Coronary artery (tissue), 2 donors: ENCODE results near the gene MAPKBP1.

Experiments
- DNase-seq: peaks from one replicate; pipeline ENCODE4 v3.0.0-alpha.2; 2017; ENCODE audit warnings: low spot score
- H3K27ac ChIP-seq, 2 donors: fragments of 200-600 bp; sonication (generic); one replicate each; pipeline ENCODE4 v1.5.1; 2016 to 2019
- H3K4me3 ChIP-seq: fragments of 200-600 bp; sonication (generic); 2 replicates; pipeline ENCODE4 v1.5.1; 2016; ENCODE audit warnings: mild to moderate bottlenecking, moderate library complexity
- CTCF ChIP-seq: fragments of 200-600 bp; sonication (generic); IDR thresholded peaks from one replicate; pipeline ENCODE4 v1.5.1; 2019; ENCODE audit warnings: antibody characterized with exemption

MAPKBP1 gene

GRCh38 chr15:41861736-41862356, 87.6 kb downstream of the MAPKBP1 start:
- Histone ChIP-seq H3K27ac (no peak overlapping the region), H3K4me3 (no peak overlapping the region)
- no peak for DNase-seq
- TF ChIP-seq CTCF, result no peak

DNA sequence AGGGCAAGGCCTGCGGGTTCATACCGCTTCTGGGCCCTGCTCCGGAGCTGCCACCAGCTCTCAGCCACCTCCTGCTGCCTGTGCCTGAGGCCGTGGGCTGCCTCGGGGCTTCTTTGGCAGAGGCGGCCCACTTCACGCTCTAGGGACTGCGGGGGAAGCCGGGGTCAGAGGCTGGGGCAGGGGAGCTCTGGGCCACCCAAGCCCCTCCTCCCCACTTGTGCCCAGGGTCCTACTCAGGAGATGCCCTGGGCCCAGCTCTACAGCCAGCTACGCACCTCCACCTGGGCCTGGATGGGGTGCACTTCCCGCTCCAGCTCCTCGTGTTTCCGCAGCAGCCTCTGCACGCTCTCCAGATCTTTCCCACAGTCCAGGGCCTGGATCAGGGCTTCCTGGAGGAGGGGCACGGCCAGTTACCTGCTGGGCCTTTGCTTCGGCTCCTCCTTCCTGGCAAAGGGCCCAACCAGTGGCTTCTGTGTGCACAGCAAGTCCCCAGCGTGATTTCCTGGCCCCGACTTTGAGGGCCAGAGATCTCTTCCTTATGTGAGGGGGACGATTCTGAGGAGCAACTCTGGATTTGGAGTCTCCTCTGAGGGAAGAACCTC, 88.3 kb downstream of the MAPKBP1 start:
- Histone ChIP-seq H3K4me3 (no peak overlapping the region), H3K27ac (no peak overlapping the region)
- no peak for TF ChIP-seq CTCF
- DNase-seq, result no peak

GRCh38 chr15:41865490-41866055, 91.3 kb downstream of the MAPKBP1 start:
- H3K4me3 ChIP-seq, result no peak overlapping the region
- no peak overlapping the region for H3K27ac ChIP-seq
- no peak for TF ChIP-seq CTCF
- no peak for DNase-seq

DNA sequence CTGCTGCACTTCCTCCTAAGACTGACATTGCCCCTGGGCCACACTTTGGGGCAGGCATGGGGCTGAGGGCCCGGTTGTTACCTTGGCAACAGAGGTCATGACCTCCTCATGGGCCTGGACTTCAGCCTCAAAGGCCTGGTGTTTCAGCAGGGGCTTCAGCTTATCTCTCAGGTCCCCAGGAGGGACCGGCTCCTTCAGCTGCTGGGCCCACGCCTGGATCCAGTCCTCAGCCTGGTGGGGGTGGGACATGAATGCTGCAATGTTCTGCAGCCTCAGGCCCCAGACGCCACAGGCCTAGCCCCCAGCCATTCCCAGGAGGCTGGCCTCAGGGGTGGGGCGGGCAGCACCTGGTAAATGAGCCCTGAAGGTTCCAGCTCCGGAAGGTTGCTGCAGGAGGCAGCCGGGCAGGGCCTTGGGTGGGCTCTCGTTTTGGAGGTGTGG, 92.0 kb downstream of the MAPKBP1 start:
- no peak for TF ChIP-seq CTCF
- DNase-seq, result no peak
- H3K27ac ChIP-seq, result no peak overlapping the region
- no peak overlapping the region for H3K4me3 ChIP-seq

DNA sequence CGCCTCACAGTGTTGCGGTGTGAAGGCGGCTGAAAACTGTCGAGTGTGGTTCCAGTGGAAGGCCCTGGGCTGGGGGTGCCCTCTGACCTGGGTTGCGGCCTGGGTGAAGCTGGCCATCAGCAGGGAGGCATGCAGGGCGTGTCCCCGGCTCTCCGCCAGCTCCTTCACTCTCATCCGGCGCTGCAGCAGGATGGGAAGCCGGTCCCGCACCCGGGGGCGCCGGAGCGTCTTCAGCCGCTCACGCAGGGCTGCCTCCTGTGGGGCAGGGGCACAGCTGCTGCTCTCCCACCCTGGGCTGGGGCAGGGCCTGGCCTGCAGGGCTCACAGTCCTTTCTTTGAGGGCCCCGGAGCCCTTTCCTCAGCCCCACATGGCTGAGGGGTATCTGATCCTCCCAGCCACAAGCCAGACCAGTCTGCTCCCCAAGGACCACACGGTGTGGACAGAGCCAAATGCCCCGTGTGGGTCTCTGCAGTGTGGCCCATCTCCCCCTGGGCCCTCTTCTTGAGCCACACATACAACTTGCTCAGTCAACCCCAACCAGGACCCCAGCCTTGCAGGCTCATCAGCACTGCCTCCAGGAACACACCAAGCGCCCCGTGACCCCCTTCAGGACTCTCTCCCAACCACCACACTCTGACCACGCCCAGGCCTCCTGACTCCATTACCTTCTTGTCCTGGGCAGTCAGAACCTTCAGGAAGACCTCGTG, 92.7 kb downstream of the MAPKBP1 start:
- no peak overlapping the region for H3K27ac ChIP-seq
- TF ChIP-seq CTCF, result no peak

DNA sequence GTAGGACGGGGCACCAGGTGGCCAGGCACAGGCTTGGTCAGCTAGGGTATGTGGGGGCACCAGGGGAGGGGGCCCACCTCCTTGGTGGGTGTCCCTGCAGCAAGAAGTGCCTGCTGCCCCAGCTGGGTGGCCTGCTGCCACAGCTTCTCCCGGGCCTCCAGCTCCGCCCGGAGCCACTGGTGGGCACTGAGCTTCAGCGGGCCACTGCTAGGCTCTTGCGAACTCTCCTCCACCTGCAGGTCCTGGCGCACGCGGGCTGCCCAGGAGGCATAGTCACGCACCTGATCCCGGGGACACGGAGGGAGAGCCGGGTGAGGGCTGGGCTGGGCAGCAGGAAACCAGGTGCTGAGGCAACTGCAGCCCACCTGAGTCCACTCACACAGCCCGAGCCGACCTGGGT, 94.0 kb downstream of the MAPKBP1 start:
- TF ChIP-seq CTCF, result no peak
- H3K27ac ChIP-seq, result no peak overlapping the region
- no peak for DNase-seq
- no peak overlapping the region for H3K4me3 ChIP-seq

More for the DNA sequence above, 92.7 kb downstream of the MAPKBP1 start:
- no peak for DNase-seq
- no peak overlapping the region for H3K4me3 ChIP-seq
